ENCODE measurements around the gene PMEPA1.

PMEPA1 gene

GRCh38 chr20:57755609-57756008 lies 45.8 kb upstream of the PMEPA1 start:
- no peak overlapping the region for H3K4me3 ChIP-seq (ENCODE audit: low read depth, low read length)
- no peaks in the 10 kb centered on the region for H3K27me3 ChIP-seq (ENCODE audit: control insufficient read depth, insufficient read depth, low read length)
- H3K9ac ChIP-seq: no peak overlapping the region
- H3K27ac ChIP-seq: no peak overlapping the region
- no peak overlapping the region for H3K4me2 ChIP-seq (ENCODE audit: low read length)
- no peaks in the 10 kb centered on the region for H3K4me1 ChIP-seq
- TF ChIP-seq, protein P1, sequence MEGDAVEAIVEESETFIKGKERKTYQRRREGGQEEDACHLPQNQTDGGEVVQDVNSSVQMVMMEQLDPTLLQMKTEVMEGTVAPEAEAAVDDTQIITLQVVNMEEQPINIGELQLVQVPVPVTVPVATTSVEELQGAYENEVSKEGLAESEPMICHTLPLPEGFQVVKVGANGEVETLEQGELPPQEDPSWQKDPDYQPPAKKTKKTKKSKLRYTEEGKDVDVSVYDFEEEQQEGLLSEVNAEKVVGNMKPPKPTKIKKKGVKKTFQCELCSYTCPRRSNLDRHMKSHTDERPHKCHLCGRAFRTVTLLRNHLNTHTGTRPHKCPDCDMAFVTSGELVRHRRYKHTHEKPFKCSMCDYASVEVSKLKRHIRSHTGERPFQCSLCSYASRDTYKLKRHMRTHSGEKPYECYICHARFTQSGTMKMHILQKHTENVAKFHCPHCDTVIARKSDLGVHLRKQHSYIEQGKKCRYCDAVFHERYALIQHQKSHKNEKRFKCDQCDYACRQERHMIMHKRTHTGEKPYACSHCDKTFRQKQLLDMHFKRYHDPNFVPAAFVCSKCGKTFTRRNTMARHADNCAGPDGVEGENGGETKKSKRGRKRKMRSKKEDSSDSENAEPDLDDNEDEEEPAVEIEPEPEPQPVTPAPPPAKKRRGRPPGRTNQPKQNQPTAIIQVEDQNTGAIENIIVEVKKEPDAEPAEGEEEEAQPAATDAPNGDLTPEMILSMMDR (IDR thresholded peaks at IDR 0.05): no peak
- no peaks in the 10 kb centered on the region for H3K79me2 ChIP-seq
- no peaks in the 10 kb centered on the region for H3K36me3 ChIP-seq (ENCODE audit: control insufficient read depth, insufficient read depth, low read length)
- H2AFZ ChIP-seq: no peak overlapping the region
- H3K9me3 ChIP-seq (ENCODE audit: control insufficient read depth, low read length): no peaks in the 10 kb centered on the region

- TF ChIP-seq, protein P1 (IDR thresholded peaks at IDR 0.05): no peak
These were observed 44.4 kb upstream of the PMEPA1 start for GRCh38 chr20:57754190-57754589.

GRCh38 chr20:57753332-57754164 lies 43.7 kb upstream of the PMEPA1 start:
- no peaks in the 10 kb centered on the region for H3K36me3 ChIP-seq (ENCODE audit: control insufficient read depth, insufficient read depth, low read length)
- no peak overlapping the region for H2AFZ ChIP-seq
- H3K9ac ChIP-seq: no peak overlapping the region
- H3K27ac ChIP-seq: no peak overlapping the region
- H3K4me2 ChIP-seq (ENCODE audit: low read length): no peak overlapping the region
- TF ChIP-seq, protein P1 (IDR thresholded peaks at IDR 0.05): no peak
- no peaks in the 10 kb centered on the region for H3K27me3 ChIP-seq (ENCODE audit: control insufficient read depth, insufficient read depth, low read length)
- H3K4me1 ChIP-seq: peaks cover 5% of the 10 kb centered on the region
- no peak overlapping the region for H3K4me3 ChIP-seq (ENCODE audit: low read depth, low read length)
- no peaks in the 10 kb centered on the region for H3K79me2 ChIP-seq
- H3K9me3 ChIP-seq (ENCODE audit: control insufficient read depth, low read length): no peaks in the 10 kb centered on the region

More at GRCh38 chr20:57754190-57754589, 44.4 kb upstream of the PMEPA1 start:
- Histone ChIP-seq H3K4me2 (ENCODE audit: low read length) (no peak overlapping the region), H3K27ac (no peak overlapping the region), H3K9ac (no peak overlapping the region), H3K4me1 (peaks cover 2% of the 10 kb centered on the region), H3K27me3 (ENCODE audit: control insufficient read depth, insufficient read depth, low read length) (no peaks in the 10 kb centered on the region), H3K36me3 (ENCODE audit: control insufficient read depth, insufficient read depth, low read length) (no peaks in the 10 kb centered on the region), H3K79me2 (no peaks in the 10 kb centered on the region), H3K4me3 (ENCODE audit: low read depth, low read length) (no peak overlapping the region), H3K9me3 (ENCODE audit: control insufficient read depth, low read length) (no peaks in the 10 kb centered on the region), H2AFZ (no peak overlapping the region)

DNA sequence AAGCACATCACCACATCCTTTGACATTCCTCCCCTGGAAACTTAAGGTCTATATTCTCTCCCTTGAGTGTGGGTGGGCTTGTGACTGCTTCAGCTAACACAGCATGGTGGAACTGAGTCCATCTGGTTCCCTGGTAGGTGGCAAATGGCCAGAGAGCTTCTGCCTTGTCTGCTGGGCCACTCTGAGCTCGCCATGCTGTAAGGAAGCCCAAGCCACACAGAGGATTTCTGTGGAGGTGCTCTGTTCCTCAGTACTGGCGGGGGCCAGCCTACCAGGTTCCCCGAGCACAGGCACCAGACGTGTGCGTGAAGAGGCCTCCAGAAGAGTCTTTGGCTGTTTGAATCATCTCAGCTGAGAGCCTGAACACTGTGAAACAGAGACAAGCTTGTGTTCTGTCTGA lies 41.6 kb upstream of the PMEPA1 start:
- no peak overlapping the region for H3K9ac ChIP-seq
- H3K4me2 ChIP-seq (ENCODE audit: low read length): no peak overlapping the region
- H3K27me3 ChIP-seq (ENCODE audit: control insufficient read depth, insufficient read depth, low read length): no peaks in the 10 kb centered on the region
- no peaks in the 10 kb centered on the region for H3K9me3 ChIP-seq (ENCODE audit: control insufficient read depth, low read length)
- peaks cover 11% of the 10 kb centered on the region for H3K4me1 ChIP-seq
- H3K27ac ChIP-seq: no peak overlapping the region
- H2AFZ ChIP-seq: no peak overlapping the region
- H3K79me2 ChIP-seq: no peaks in the 10 kb centered on the region
- H3K4me3 ChIP-seq (ENCODE audit: low read depth, low read length): no peak overlapping the region
- H3K36me3 ChIP-seq (ENCODE audit: control insufficient read depth, insufficient read depth, low read length): no peaks in the 10 kb centered on the region
- TF ChIP-seq, protein P1 (IDR thresholded peaks at IDR 0.05): no peak

- no peak overlapping the region for H3K27ac ChIP-seq
- H3K4me3 ChIP-seq (ENCODE audit: low read depth, low read length): no peak overlapping the region
- no peak overlapping the region for H3K9ac ChIP-seq
- no peaks in the 10 kb centered on the region for H3K27me3 ChIP-seq (ENCODE audit: control insufficient read depth, insufficient read depth, low read length)
- H3K79me2 ChIP-seq: no peaks in the 10 kb centered on the region
- no peak overlapping the region for H2AFZ ChIP-seq
- no peaks in the 10 kb centered on the region for H3K9me3 ChIP-seq (ENCODE audit: control insufficient read depth, low read length)
- no peak overlapping the region for H3K4me2 ChIP-seq (ENCODE audit: low read length)
- H3K36me3 ChIP-seq (ENCODE audit: control insufficient read depth, insufficient read depth, low read length): no peaks in the 10 kb centered on the region
- TF ChIP-seq, protein P1 (IDR thresholded peaks at IDR 0.05): no peak
- H3K4me1 ChIP-seq: peaks cover 11% of the 10 kb centered on the region
These were observed 40.1 kb upstream of the PMEPA1 start for GRCh38 chr20:57749869-57750268.
